Femur (tissue), 1 donor: ENCODE measurements around the gene TDRD15.
"Not testable (repeated sequence)": the region's sequence is repeated elsewhere in the genome, so short reads cannot be mapped to it uniquely, and the experiment has no call there.

ENCODE experiments used
- DNase-seq: peaks from one replicate; pipeline ENCODE4 v3.0.0-alpha.2; 2017

The TDRD15 gene

DNA sequence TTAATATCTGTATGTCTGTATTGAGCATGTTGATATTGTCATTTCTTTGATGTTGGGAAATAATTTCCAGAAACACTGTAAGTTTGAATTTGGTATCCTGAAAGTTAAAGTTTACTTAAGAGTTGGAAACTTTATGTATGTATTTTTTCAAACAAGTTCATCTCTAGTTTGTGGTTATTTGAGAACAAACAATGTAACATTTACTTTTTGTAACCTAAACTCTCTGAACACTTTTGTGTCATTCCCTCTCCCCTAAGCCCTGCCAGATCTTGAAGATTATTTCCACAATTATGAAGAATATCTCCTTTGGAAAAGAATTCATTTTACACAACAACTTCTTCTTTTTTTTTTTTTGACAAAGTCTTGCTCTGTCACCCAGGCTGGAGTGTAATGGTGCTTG lies 24.9 kb downstream of the TDRD15 start:
- no peak for DNase-seq

DNA sequence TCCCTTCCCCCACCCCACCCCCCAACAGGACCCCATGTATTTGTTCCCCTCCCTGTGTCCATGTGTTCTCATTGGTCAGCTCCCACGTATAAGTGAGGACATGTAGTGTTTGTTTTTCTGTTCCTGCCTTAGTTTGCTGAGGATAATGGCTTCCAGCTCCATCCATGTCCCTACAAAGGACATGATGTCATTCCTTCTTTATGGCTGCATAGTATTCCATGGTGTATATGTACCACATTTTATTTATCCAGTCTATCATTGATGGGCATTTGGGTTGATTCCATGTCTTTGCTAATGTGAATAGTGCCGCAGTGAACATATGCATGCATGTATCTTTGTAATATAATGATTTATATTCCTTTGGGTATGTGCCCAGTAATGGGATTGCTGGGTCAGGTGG lies 27.5 kb downstream of the TDRD15 start:
- DNase-seq: not testable (repeated sequence)

DNA sequence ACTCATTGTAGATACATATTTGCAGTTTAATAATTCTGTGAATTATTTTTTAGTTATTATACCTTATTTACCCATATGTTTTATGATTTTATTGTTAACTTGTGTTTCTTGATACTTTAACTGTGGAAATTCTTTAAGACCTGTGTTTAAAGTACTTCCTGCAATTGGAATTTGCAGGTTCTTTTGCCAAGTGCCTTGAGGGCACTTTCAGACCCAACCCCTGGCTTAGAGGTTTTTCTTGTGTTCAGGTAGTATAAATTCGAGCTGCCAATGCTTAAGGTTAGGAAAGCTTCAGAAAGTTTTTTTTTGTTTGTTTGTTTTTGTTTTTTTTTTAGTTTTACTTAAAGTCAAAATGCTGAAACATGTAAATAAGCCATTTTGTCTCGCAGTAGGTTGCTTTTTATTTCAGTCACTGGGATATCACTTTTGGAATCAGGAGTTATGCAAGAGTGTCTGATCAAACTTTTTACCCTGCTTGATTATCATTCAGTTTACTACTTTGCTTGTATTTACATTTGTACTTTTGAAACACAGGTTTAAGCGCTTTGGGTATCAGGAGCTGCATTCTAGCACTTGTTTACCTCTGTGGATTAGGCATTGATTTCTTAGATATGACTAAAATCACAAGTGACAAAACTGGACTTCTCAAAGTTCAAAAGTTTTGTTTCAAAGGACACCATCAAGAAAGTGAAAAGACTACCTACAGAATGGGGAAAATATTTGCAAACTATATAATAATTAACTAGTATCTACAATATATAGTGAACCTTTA lies 31.8 kb downstream of the TDRD15 start:
- DNase-seq: no peak

DNA sequence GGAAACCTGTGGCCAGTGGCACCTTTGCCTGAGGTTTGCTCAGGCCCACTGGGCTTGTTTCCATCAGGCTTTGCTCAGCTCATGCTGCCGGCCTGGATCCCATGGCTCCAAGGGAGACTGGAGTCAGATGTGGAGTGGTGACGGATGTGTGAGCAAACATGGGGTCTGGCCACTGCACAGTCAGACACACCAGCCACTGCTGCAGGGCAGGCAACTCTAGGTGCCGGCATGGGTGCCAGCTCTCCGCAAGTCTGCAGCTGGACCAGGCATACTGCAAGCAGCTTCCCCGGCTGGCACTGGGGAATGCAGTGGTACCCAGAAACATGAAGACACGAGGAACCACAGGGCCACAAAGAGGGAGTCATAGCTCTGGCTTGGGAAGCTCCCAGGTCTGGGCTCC lies 37.4 kb downstream of the TDRD15 start:
- DNase-seq: no peak

DNA sequence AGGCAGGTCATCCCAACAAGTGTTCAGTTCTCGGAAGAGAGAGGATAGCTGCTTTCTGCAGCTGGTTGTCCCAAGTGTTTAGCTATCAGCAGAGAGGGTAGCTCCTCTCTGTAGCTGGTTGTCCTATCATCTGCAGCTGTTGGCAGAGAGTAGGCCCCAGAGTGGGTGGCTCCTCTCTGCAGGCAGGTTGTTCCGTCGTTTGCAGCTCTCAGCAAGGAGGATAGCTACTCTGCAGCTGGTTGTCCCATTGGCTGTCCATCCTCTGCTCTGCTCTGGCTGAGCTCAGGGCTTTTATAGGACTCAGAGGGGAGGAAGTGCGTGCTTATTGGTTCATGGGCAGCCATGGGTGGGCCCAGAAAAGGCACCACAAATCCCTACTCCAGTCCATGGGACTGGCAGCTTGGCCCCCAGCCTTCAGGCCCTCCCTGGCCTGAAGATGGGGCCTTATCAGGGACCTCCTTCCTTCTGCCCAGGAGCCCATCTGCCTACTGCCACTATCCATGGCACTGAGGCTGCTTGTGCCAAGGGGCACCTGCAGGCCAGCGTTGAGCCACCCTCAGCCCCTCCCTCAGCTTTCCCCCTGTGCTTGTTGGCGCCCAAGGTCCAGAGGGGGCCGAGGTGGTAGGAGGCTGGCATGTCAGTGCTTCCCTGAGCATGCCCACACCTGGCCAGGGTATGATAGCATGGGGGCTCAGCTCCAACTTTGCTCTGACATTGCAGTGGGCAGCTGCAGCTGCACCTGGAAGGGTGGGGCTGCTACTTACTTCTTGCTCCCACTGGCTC lies 38.3 kb downstream of the TDRD15 start:
- DNase-seq: no peak

DNA sequence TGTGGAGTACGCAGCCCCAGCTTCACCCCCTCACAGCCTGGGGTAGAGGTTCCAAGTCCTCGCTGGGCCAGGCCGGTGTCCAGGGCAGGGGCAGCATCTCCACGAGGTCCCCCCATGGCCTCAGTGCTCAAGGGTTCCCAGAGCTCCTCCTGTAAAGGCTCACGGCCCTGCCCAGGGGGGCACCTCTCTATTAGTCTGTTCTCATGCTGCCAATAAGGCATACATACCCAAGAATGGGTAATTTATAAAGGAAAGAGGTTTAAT lies 38.8 kb downstream of the TDRD15 start:
- DNase-seq: no peak

DNA sequence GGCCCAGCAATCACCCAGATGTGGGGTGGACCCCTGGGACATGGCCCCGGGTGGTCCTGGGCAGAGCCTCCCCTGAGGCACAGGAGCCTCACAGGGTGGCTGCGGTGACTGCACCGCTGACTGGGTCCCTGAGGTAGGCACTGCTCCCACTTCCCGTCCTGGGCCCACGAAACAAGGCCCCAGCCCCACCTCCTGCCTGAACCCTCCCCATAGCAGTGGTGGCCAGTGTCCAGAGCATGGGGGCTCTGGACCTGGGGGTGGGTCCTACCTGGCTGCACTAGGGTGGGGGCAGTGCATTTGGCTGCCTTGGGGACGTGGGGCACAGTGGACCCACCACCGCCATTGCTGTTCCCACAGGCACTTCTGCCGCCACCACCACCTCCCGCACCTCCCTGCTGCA lies 39.4 kb downstream of the TDRD15 start:
- no peak for DNase-seq

DNA sequence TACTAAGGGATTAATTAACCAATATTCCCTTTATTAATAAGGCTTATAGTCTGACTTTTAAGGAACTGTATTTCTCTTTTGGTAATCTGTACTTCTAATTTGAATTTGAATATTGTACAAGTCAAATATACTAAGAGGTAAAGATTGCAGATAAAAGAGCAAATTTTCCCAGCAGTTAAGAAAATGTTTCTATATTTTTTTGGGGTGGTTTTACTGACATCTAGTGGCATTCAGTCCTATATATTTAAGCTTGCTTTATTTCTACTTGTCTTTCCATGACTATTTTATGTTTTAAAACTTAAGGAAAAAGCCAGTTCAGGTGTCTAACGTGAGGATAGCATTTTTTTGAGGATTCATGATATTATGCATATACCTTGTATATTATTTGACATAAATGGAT lies 41.6 kb downstream of the TDRD15 start:
- no peak for DNase-seq

DNA sequence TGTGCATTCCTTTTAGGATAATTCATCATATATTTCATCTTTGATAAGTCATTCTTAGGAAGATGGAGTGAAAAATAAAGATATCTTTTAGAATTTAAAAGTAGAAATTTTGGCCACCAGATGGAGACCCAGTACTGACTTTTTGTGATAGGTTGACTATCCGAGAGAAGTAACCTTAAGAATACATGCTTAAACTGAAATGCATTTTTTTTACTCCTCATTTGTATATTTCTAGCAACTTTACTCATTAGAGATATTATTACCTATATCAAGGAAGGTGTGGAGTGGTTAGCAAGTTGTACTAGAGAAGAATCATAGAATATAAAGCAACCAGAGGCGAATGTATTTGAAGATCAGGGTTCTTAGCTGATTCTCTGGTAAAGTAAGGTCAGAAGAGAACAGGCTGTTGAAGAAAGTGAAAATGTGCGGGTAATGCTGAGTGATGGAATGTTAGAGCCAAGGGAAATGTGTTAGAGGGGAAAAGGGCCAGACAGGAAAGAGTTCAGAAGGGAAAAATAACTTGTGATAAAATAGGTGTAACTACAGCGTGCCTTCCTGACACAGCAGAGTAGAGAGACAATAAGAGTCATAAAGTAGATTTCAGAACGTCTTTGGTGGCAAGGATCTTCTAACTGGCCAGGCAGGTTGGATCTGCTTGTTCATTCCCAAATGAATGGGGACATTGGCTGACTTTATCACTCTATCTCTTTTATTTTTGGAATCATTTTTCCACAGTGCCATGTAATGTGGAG lies 52.3 kb downstream of the TDRD15 start:
- no peak for DNase-seq

DNA sequence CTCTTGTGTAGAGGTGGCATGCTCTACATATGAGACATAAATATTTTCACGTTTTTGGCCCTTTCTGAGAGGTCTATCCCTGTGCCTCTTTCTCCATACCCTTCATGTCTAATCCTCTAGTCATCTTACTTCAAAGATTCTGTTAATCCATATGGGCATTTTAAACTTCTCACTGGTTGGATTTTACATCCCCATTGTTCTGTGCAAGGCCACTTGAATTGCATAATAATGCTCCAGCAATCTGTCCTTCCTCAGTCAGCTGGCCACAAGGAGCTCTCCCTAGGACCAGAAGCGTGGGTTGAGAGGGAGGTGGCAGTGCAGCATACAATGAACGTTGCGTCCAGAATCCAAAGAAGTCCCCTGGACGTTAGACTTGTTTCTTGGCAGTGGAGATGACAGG lies 58.2 kb downstream of the TDRD15 start:
- no peak for DNase-seq

DNA sequence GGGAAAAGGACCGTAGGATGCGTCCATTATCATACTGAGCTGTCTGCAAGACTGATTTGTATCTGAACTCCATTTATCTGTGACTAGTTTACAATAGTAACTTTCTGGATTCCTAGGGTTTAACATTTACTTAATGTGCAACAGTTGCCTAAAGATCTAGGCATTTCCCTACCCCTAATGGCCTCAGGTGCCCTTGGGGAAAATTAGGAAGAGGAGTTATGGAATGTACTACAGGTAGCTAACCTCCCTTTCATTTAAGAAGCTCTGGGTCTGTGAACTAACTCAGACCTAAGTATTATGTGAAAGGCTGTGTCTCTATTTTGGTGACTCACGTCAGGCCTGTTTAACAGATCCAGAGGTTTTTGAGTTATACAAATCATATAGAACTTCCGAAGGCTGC lies 59.5 kb downstream of the TDRD15 start:
- DNase-seq: no peak

DNA sequence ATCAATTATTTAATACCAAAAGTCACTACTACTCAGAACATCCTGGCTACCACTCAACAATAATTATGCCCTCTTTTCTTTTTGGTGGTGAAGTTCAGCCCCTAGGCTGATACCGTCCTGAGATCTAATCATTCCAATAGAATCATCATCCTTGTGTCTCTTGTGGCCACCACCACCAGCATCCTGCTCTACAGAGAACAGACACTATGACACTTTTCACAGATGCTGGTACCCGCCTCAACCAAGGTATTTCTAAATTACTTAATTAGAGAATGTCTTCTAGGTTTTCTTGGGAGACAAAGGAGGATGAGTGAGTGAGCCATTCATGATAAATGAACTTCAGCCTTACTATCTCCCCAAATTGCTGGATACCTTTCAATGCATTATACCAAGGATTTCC lies 60.0 kb downstream of the TDRD15 start:
- no peak for DNase-seq

DNA sequence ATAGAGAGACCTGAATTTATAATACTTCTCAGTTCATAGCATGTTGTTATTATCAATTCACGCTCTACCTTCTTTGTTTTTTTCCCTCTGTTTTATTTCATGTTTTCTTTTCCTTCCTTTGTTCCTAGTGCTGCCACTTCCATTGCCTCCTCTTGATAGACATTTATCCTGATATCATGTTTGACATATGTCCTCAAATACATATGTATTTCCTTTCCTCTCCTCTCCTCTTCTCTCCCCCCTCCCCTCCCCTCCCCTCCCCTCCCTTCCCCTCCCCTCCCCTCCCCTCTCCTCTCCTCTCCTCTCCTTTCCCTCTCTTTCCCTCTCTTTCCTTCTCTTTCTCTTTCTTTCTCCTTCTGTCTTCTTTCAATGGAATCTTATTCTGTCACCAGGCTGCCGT lies 67.8 kb downstream of the TDRD15 start:
- DNase-seq: no peak
